DLD1 (cell line): ENCODE measurements around the gene ZBTB44.

Experiments used
- in situ Hi-C: cut with HindIII; loops from 2 replicates; pipeline ENCODE4 v1.10.0; 2017; ENCODE audit warnings: low sequenced_read_pairs

The ZBTB44 gene

GRCh38 chr11:130215531-130216220 lies 99.0 kb downstream of the ZBTB44 start:
- in situ Hi-C loops, result no loop called here

GRCh38 chr11:130214861-130215530 lies 99.7 kb downstream of the ZBTB44 start:
- in situ Hi-C loops, result no loop called here

- in situ Hi-C loops, result no loop called here
Measured at GRCh38 chr11:130213979-130214281, 100.8 kb downstream of the ZBTB44 start.

- in situ Hi-C loops, result no loop called here
Measured at GRCh38 chr11:130213143-130213978, 101.4 kb downstream of the ZBTB44 start.

- in situ Hi-C loops, result no loop called here
Measured at GRCh38 chr11:130212431-130212961, 102.2 kb downstream of the ZBTB44 start.

GRCh38 chr11:130211781-130212401 lies 102.8 kb downstream of the ZBTB44 start:
- in situ Hi-C loops, result no loop called here

GRCh38 chr11:130211144-130211543 lies 103.6 kb downstream of the ZBTB44 start:
- in situ Hi-C loops, result no loop called here

GRCh38 chr11:130209954-130210854 lies 104.5 kb downstream of the ZBTB44 start:
- in situ Hi-C loops, result loop anchor here (5.0 kb wide), 1 partner anchor 68 kb away; no protein-coding TSS in a partner anchor

GRCh38 chr11:130209128-130209932 lies 105.4 kb downstream of the ZBTB44 start:
- in situ Hi-C loops, result loop anchor here (5.0 kb wide), 1 partner anchor 67 kb away; no protein-coding TSS in a partner anchor

GRCh38 chr11:130208241-130209127 lies 106.2 kb downstream of the ZBTB44 start:
- in situ Hi-C loops, result loop anchor here (5.0 kb wide), 1 partner anchor 66 kb away; no protein-coding TSS in a partner anchor

GRCh38 chr11:130206141-130206540 lies 108.6 kb downstream of the ZBTB44 start:
- in situ Hi-C loops, result loop anchor here (5.0 kb wide), 1 partner anchor 64 kb away; no protein-coding TSS in a partner anchor

GRCh38 chr11:130204703-130205095 lies 110.0 kb downstream of the ZBTB44 start:
- in situ Hi-C loops, result loop anchor here (5.0 kb wide), 1 partner anchor 62 kb away; no protein-coding TSS in a partner anchor

- in situ Hi-C loops, result no loop called here
Measured at GRCh38 chr11:130203766-130204702, 110.7 kb downstream of the ZBTB44 start.

GRCh38 chr11:130202818-130203689 lies 111.7 kb downstream of the ZBTB44 start:
- in situ Hi-C loops, result no loop called here

- in situ Hi-C loops, result no loop called here
Measured at GRCh38 chr11:130202009-130202817, 112.5 kb downstream of the ZBTB44 start.
